GM21717 (cell line): ENCODE results near the gene SLC2A1.

Experiments
- ATAC-seq: cut with Tn5 transposase; IDR thresholded peaks from one replicate; pipeline ENCODE4 v1.9.1; 2021; ENCODE audit warnings: mild to moderate bottlenecking, moderate library complexity; ENCODE audit not compliant: unreplicated experiment

SLC2A1 gene

DNA sequence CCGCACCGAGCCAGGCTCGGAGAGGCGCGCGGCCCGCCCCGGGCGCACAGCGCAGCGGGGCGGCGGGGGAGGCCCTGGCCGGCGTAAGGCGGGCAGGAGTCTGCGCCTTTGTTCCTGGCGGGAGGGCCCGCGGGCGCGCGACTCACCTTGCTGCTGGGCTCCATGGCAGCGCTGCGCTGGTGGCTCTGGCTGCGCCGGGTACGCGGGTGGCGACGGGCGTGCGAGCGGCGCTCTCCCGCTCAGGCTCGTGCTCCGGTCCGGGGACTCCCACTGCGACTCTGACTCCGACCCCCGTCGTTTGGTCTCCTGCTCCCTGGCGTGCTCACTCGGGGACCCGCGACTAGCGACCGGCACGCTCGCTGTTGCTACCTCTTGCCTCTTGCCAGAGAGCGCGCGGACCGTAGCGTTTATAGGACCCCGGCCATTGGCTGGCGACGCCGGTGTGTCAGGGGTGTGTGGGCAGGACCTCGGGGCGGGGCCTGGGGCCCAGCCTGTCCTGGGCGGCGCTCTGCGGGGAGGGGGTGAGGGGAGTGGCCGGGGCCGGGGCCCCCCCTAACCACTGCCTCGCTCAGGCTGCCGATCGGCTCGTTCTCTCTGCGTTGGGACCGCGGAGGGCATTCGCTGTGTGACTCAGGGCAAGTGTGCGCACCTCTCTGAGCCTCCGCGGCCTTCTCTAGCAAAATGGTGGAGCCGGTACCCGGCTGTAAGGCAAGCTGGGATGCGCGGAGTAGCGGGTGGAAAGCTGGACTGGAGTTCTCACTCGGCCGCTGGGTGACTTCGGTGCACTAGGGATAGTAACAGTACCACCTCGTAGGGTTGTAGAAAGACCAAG is at the start of gene SLC2A1:
SLC2A1 (minus strand) TSS at position 381 of the 832 bp plus-strand sequence; CDS start at position 164, 217 bp downstream.
- peak; percentile 75 for ATAC-seq

- ATAC-seq: no peak
These were observed 48.9 kb upstream of the SLC2A1 start for GRCh38 chr1:43007377-43008114.

DNA sequence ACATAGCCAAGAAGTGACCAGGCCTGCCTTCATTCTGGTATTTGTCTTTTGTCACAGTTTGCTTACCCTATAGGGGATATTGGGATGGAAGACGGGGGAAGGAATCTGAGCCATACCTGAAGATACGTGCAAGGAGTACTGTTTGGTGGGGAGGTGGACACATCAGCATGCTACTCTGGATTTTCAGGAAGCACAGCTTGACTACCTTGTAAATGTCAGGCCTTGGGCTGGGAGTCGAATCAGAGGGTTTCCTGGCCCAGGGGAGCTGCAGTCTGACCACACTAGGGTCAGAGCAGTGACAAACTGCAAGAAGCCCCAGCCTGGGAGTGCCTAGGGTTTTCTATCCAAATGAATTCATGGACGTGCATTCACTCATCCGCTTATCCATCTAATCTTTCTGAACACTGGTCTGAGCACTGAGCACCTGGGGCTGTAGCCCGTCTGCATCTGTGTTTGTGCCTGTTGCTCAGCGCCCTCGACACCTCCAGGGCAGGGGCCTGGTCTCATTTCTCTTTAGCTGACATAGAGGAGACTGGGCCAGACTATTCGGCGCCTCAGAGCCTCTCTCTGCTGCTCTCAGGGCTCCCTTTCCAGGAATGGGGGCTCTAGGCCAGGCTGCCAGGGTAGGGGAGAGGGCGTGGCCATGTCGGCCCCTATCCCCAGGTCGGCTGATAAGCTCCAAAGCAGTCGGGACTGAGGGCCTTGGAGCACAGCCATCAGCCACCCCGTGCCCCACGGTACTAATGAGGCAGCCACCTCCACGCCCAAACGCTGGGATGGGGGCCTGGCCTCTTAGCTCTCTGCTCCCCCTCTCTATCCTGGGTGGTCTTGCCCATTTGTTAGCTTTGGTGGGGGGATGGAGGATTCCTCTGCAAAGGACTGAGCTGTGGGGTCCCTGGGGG is 47.0 kb upstream of the SLC2A1 start:
- ATAC-seq: no peak

DNA sequence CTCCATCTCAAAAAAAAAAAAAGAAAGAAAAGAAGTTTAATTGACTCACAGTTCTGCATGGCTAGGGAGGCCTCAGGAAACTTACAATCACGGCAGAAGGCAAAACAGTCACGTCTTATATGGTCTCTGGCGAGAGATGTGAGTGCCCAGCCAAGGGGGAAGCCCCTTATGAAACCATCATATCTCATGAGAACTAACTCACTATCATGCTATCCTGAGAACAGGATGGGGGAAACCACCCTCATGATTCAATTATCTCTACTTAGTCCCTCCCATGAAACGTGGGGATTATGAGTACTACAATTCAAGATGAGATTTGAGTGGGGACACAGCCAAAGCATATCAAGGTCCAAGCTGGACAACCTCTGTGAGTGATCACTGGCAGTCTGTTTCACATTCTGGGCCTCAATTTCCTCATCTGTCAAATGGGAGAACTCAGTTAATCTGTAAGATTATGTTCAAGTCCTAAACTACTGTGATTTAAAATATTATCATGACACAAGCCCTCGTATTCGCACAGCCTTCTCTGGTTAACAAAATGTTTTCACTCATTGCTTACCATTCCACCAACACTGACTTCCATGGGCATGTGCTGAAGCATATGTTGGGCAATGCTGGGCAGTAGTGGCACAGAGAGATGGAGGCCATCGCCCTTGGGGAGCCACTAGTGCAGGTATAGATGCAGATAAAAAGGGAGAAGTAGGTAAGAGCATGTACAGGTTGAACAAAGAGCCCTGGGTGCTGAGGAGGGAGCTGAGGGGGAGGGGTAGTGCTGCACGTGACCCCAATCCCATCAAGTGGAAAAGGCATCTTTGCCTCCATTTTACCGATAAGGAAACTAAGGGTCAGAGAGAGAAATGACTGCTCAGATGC is 46.2 kb upstream of the SLC2A1 start:
- no peak for ATAC-seq

GRCh38 chr1:43002766-43003165 is 44.1 kb upstream of the SLC2A1 start:
- no peak for ATAC-seq

GRCh38 chr1:43002116-43002515 is 43.4 kb upstream of the SLC2A1 start:
- no peak for ATAC-seq

GRCh38 chr1:43001434-43001833 is 42.8 kb upstream of the SLC2A1 start:
- ATAC-seq: no peak

DNA sequence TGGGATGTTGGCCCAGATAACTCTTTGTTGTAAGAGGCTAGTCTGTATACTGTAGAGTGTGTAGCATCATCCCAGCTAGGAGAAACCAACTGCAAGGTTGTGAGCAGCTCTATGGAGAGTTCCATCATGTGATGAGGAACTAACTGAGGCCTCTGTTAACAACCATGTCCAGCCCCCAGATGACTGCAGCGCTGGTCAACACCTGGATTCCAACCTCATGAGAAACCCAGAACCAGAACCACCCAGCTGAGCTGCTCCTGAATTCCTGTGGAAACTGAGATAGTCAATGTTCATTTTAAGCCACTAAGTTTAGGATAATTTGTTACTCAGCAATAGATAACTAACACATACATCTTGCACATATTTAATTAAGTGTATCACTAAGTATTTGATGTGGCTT is 41.6 kb upstream of the SLC2A1 start:
- no peak for ATAC-seq

GRCh38 chr1:42999308-42999707 is 40.6 kb upstream of the SLC2A1 start:
- ATAC-seq: no peak

GRCh38 chr1:42998386-42998785 is 39.7 kb upstream of the SLC2A1 start:
- ATAC-seq: no peak

- ATAC-seq: no peak
These were observed 37.8 kb upstream of the SLC2A1 start for GRCh38 chr1:42996384-42996970.

DNA sequence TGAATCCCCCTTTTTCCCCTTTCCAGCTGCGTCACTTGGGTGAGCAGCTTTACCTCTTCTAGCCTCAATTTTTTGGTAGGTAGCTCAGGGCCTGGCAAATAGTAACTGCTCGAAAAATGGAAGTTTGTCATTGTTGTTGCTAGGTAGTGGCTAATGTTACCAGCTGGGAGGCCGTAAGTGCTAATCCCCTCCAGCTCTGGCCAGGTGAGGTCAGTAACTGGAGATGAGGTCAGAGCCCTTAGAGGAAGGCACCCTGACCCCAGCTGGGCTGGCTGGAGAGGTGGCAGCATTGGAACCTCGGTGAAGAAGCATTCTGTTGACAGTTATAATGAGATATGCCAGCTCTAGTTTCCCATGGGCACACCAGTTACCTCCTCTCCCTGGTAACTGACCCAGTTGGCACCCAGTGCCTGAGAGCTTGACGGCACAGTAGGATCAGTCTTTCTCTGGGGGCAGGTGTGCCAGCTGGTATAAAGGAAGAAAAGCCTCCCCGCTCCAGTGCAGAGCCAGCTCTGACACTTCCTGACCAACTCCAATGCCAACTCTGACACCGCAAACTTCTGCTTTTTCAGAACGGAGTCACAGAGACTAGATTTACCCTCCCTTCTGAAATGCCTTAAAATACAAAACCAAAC is 35.0 kb upstream of the SLC2A1 start:
- ATAC-seq: no peak

DNA sequence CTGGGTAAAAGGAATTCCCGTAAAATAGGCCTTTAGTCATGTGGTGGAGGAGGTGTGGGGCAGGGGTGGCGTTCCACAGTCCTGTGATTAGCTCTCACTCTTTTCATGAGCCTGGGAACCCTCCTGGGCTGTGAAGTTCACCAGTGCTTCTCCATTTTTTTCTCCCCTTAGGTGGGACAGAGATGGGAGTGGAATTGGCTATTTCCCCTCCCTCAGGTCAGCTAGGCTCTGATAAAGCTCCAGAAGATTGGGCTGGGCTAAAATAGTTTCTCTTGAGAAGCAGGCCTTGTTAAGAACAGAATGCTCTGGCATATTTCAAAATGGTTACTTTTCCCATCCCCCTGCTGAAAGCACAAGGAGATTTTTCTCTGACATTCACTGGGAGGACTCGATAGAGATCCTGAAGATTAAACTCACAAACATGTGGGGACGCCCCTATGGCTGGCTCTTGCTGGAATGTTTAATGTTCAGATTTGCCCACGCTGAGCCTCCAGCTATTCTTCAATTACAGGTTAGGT is 33.4 kb upstream of the SLC2A1 start:
- ATAC-seq: no peak

GRCh38 chr1:42990757-42991346 is 32.2 kb upstream of the SLC2A1 start:
- ATAC-seq: no peak

GRCh38 chr1:42983693-42984092 is 25.0 kb upstream of the SLC2A1 start:
- no peak for ATAC-seq

DNA sequence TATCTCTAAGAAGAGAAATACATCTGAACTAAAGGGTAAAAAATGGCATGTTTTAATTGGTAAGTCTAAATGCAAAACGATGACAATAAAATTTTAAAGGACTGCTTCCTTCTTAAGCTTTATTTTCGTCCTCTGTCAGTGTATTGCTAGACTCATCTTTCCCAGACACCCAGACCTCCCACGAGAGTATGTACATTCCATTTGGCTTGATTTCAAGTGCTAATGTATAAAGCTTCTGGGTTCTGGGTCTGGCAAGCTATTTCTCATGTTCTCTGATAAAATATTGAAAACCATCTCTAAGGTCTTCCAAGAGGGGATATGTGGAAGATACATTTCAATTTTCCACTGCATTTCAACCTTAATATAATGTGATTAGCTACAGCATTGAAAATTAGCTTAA is 24.6 kb upstream of the SLC2A1 start:
- no peak for ATAC-seq

- no peak for ATAC-seq
These were observed 24.0 kb upstream of the SLC2A1 start for GRCh38 chr1:42982641-42983040.

GRCh38 chr1:42981871-42982270 is 23.2 kb upstream of the SLC2A1 start:
- no peak for ATAC-seq
